Neural cell (in vitro differentiated cells): Measurements from ENCODE around the gene ATP8B4.

Experiments used
- CTCF ChIP-seq: fragments of 450-650 bp; IDR thresholded peaks from 2 replicates; pipeline ENCODE4 v1.5.1; 2014; ENCODE audit warnings: antibody characterized with exemption, mild to moderate bottlenecking, moderate library complexity; ENCODE audit not compliant: poor library complexity, severe bottlenecking
- EP300 ChIP-seq: fragments of 450-650 bp; conservative IDR thresholded peaks from 2 replicates; pipeline ENCODE4 v1.6.1; 2014; ENCODE audit warnings: antibody characterized with exemption, mild to moderate bottlenecking, moderate library complexity; ENCODE audit not compliant: poor library complexity, severe bottlenecking
- EZH2 ChIP-seq: fragments of 200-600, 300-800 bp; shearing (Covaris generic), sonication (generic); IDR thresholded peaks from 2 replicates; pipeline ENCODE4 v1.6.1; 2014; ENCODE audit warnings: antibody characterized with exemption, low read length, borderline replicate concordance, mild to moderate bottlenecking; ENCODE audit not compliant: insufficient read depth, poor library complexity, severe bottlenecking
- MXI1 ChIP-seq: fragments of 450-650 bp; conservative IDR thresholded peaks from 2 replicates; pipeline ENCODE4 v1.6.1; 2014; ENCODE audit warnings: antibody characterized with exemption, mild to moderate bottlenecking; ENCODE audit not compliant: poor library complexity, severe bottlenecking
- POLR2AphosphoS5 ChIP-seq: IDR thresholded peaks from 2 replicates; pipeline ENCODE4 v1.6.1; 2012
- RAD21 ChIP-seq: fragments of 450-650 bp; conservative IDR thresholded peaks from 2 replicates; pipeline ENCODE4 v1.6.1; 2014; ENCODE audit warnings: antibody characterized with exemption, mild to moderate bottlenecking, moderate library complexity
- REST ChIP-seq: IDR thresholded peaks from 2 replicates; pipeline ENCODE4 v1.6.1; 2012; ENCODE audit warnings: borderline replicate concordance
- SMC3 ChIP-seq: fragments of 450-650 bp; conservative IDR thresholded peaks from 2 replicates; pipeline ENCODE4 v1.6.1; 2014; ENCODE audit warnings: antibody characterized with exemption, mild to moderate bottlenecking, moderate library complexity; ENCODE audit not compliant: poor library complexity

- TF ChIP-seq CTCF, result no peak
- TF ChIP-seq EP300, result no peak
- no peak for TF ChIP-seq RAD21
- TF ChIP-seq REST, result no peak
- no peak for TF ChIP-seq SMC3
- no peak for TF ChIP-seq EZH2
- TF ChIP-seq POLR2AphosphoS5, result no peak
- no peak for TF ChIP-seq MXI1
Measured at GRCh38 chr15:49895347-49896223, 223.4 kb downstream of the ATP8B4 start.
